ENCODE data around the gene IFNA7. TPM values are rescaled to one million over a fixed set of nuclear protein-coding genes. Genes with fewer than 3 reads are reported as not detected.
"Not testable (repeated sequence)": the region's sequence is repeated elsewhere in the genome, so short reads cannot be mapped to it uniquely, and the experiment has no call there.

The IFNA7 gene
- polyA plus RNA-seq, 1 of the 3 experiments (the other 2 are of a cell fraction): not detected

- Histone ChIP-seq H3K4me3 (ENCODE audit: low read depth in 2 of 2, low read length in 1 of 2) (no peak within 1 kb of the TSS), H3K27me3 (ENCODE audit: insufficient read depth) (no peaks in the 10 kb centered on the region; the same call in 1 of the 2 replicates), H3K9me2 (no peaks in the 10 kb centered on the region), H2AFZ (ENCODE audit: low read depth) (no peak within 1 kb of the TSS), H3K4me2 (no peak within 1 kb of the TSS), H3F3A (replicated peaks; ENCODE audit: insufficient read depth) (no peaks in the 10 kb centered on the region), H3K27ac (ENCODE audit: low read depth in 2 of 2, low read length in 1 of 2) (no peak within 1 kb of the TSS), H3K9me3 (no peaks in the 10 kb centered on the region), H4K20me1 (ENCODE audit: insufficient read depth) (no peaks in the 10 kb centered on the region), H3K9ac (no peak within 1 kb of the TSS), H3K4me1 (ENCODE audit: control insufficient read depth in 1 of 2, insufficient read depth in 2 of 2, low read depth in 1 of 2, low read length in 1 of 2) (no peaks in the 10 kb centered on the region), H3K36me3 (replicated peaks in 1 of 2; ENCODE audit: control insufficient read depth in 1 of 2, insufficient read depth in 2 of 2, low read length in 1 of 2) (no peaks in the 10 kb centered on the region), H3K79me2 (ENCODE audit: insufficient read depth) (no peaks in the 10 kb centered on the region)
- CTCF ChIA-PET: interaction anchor here (1.6 kb wide), 1 partner anchor 13 kb away, joined by 5 read pairs; no protein-coding TSS in a partner anchor
- WGBS (ENCODE audit: low lambda C conversion rate): 0% methylated on average over 2 of the region's 2 CpGs
- TF ChIP-seq MXI1 (IDR thresholded peaks at IDR 0.05; ENCODE audit: low read depth, low read length) (no peak), GABPA (IDR thresholded peaks at IDR 0.05; ENCODE audit: low read depth) (no peak), IRF3 (IDR thresholded peaks at IDR 0.05; ENCODE audit: low read depth, low read length) (no peak), RCOR1 (IDR thresholded peaks at IDR 0.05; ENCODE audit: low read length) (no peak), TAF1 (IDR thresholded peaks at IDR 0.05; ENCODE audit: borderline replicate concordance, low read depth, low read length) (no peak), YY1 (IDR thresholded peaks at IDR 0.05; ENCODE audit: low read depth) (no peak), RXRA (IDR thresholded peaks at IDR 0.05; ENCODE audit: borderline replicate concordance, low read depth) (no peak), ELF1 (IDR thresholded peaks at IDR 0.05) (no peak), REST (IDR thresholded peaks at IDR 0.05; ENCODE audit: low read depth, low read length) (no peak), EP300 (IDR thresholded peaks at IDR 0.05; ENCODE audit: borderline replicate concordance in 1 of 2, low read depth in 1 of 2, low read length in 1 of 2) (no peak), TCF12 (IDR thresholded peaks at IDR 0.05) (no peak), EZH2phosphoT487 (IDR thresholded peaks at IDR 0.05; ENCODE audit: borderline replicate concordance, low read depth) (no peak), SMC3 (IDR thresholded peaks at IDR 0.05; ENCODE audit: low read depth, low read length) (no peak), USF1 (IDR thresholded peaks at IDR 0.05; ENCODE audit: borderline replicate concordance, low read depth) (no peak), FOXM1 (IDR thresholded peaks at IDR 0.05; ENCODE audit: low read depth) (no peak), MEF2A (IDR thresholded peaks at IDR 0.05; ENCODE audit: borderline replicate concordance, low read depth) (no peak)
- TF ChIP-seq, protein P1, sequence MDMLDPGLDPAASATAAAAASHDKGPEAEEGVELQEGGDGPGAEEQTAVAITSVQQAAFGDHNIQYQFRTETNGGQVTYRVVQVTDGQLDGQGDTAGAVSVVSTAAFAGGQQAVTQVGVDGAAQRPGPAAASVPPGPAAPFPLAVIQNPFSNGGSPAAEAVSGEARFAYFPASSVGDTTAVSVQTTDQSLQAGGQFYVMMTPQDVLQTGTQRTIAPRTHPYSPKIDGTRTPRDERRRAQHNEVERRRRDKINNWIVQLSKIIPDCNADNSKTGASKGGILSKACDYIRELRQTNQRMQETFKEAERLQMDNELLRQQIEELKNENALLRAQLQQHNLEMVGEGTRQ (IDR thresholded peaks at IDR 0.05; ENCODE audit: borderline replicate concordance, low read depth, low read length): no peak
- TF ChIP-seq, protein P2, sequence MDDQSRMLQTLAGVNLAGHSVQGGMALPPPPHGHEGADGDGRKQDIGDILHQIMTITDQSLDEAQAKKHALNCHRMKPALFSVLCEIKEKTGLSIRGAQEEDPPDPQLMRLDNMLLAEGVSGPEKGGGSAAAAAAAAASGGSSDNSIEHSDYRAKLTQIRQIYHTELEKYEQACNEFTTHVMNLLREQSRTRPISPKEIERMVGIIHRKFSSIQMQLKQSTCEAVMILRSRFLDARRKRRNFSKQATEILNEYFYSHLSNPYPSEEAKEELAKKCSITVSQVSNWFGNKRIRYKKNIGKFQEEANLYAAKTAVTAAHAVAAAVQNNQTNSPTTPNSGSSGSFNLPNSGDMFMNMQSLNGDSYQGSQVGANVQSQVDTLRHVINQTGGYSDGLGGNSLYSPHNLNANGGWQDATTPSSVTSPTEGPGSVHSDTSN (IDR thresholded peaks at IDR 0.05): no peak
- TF ChIP-seq, protein P3, sequence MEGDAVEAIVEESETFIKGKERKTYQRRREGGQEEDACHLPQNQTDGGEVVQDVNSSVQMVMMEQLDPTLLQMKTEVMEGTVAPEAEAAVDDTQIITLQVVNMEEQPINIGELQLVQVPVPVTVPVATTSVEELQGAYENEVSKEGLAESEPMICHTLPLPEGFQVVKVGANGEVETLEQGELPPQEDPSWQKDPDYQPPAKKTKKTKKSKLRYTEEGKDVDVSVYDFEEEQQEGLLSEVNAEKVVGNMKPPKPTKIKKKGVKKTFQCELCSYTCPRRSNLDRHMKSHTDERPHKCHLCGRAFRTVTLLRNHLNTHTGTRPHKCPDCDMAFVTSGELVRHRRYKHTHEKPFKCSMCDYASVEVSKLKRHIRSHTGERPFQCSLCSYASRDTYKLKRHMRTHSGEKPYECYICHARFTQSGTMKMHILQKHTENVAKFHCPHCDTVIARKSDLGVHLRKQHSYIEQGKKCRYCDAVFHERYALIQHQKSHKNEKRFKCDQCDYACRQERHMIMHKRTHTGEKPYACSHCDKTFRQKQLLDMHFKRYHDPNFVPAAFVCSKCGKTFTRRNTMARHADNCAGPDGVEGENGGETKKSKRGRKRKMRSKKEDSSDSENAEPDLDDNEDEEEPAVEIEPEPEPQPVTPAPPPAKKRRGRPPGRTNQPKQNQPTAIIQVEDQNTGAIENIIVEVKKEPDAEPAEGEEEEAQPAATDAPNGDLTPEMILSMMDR (IDR thresholded peaks at IDR 0.05): no peak
- TF ChIP-seq, protein P4, sequence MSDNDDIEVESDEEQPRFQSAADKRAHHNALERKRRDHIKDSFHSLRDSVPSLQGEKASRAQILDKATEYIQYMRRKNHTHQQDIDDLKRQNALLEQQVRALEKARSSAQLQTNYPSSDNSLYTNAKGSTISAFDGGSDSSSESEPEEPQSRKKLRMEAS (IDR thresholded peaks at IDR 0.05; ENCODE audit: low read depth): no peak
- POLR2A ChIA-PET: no interaction called here
- no peak for DNase-seq
Observed at GRCh38 chr9:21239911-21240310, 37.9 kb upstream of the IFNA7 start, which contains the start of gene IFNA14. TSS of gene IFNA14 (minus strand) at chr9:21240005. CDS start at chr9:21239935, 70 bp downstream.

GRCh38 chr9:21236360-21236714, 34.3 kb upstream of the IFNA7 start:
- H3K9me3 ChIP-seq; H3K79me2 ChIP-seq (ENCODE audit: insufficient read depth); H3F3A ChIP-seq (replicated peaks; ENCODE audit: insufficient read depth); H3K27ac ChIP-seq (ENCODE audit: low read depth in 2 of 2, low read length in 1 of 2); H3K9me2 ChIP-seq; H3K36me3 ChIP-seq (replicated peaks in 1 of 2; ENCODE audit: control insufficient read depth in 1 of 2, insufficient read depth in 2 of 2, low read length in 1 of 2); H3K27me3 ChIP-seq (ENCODE audit: insufficient read depth); H3K9ac ChIP-seq; DNase-seq; H3K4me3 ChIP-seq (ENCODE audit: low read depth in 2 of 2, low read length in 1 of 2); H3K4me2 ChIP-seq; H4K20me1 ChIP-seq (ENCODE audit: insufficient read depth); H2AFZ ChIP-seq (ENCODE audit: low read depth); POLR2A ChIA-PET; H3K4me1 ChIP-seq (ENCODE audit: control insufficient read depth in 1 of 2, insufficient read depth in 2 of 2, low read depth in 1 of 2, low read length in 1 of 2): not testable (repeated sequence)
- CTCF ChIA-PET: interaction anchor here (0.6 to 2.7 kb wide), 15 partner anchors 15 to 555 kb away, joined by 3 to 14 read pairs (median 4); partner anchors contain the start of gene IFNW1
- WGBS (ENCODE audit: low lambda C conversion rate): 43% methylated on average over 1 of the region's 1 CpG
